DMS53 (cell line): Measurements from ENCODE around the gene CCDC82.
A peak's percentile ranks its signal among the peaks of the same experiment; 100 is the strongest.
"Not testable (repeated sequence)": the region's sequence is repeated elsewhere in the genome, so short reads cannot be mapped to it uniquely, and the experiment has no call there.

Source experiments
- DNase-seq: peaks from one replicate; lab custom pipeline; 2025; lab: John Stamatoyannopoulos, UW

The CCDC82 gene

GRCh38 chr11:96389720-96390487, at the start of gene CCDC82, which contains the start of gene JRKL:
Gene CCDC82 (minus strand): TSS chr11:96389912. CDS start chr11:96384747, 5,165 bp downstream.
Gene JRKL (plus strand): TSS chr11:96390013. CDS start chr11:96390650, 637 bp downstream.
- DNase-seq, result peak; percentile 99

- not testable (repeated sequence) for DNase-seq
Observed at GRCh38 chr11:96432654-96433053, 42.9 kb upstream of the CCDC82 start.

GRCh38 chr11:96430668-96431067, 41.0 kb upstream of the CCDC82 start:
- DNase-seq, result no peak

- no peak for DNase-seq
Observed at GRCh38 chr11:96424693-96425092, 35.0 kb upstream of the CCDC82 start.

GRCh38 chr11:96413408-96413807, 23.7 kb upstream of the CCDC82 start:
- no peak for DNase-seq

GRCh38 chr11:96412761-96413381, 23.2 kb upstream of the CCDC82 start:
- no peak for DNase-seq

GRCh38 chr11:96411412-96411811, 21.7 kb upstream of the CCDC82 start:
- peak; percentile 47 for DNase-seq

GRCh38 chr11:96400697-96401096, 11.0 kb upstream of the CCDC82 start:
- no peak for DNase-seq

- no peak for DNase-seq
Observed at GRCh38 chr11:96397863-96398262, 8.2 kb upstream of the CCDC82 start.

GRCh38 chr11:96396637-96397036, 6.9 kb upstream of the CCDC82 start:
- no peak for DNase-seq

- DNase-seq, result no peak
Observed at GRCh38 chr11:96394773-96395172, 5.1 kb upstream of the CCDC82 start.

- peak; percentile 77 for DNase-seq
Observed at GRCh38 chr11:96393753-96394348, 4.1 kb upstream of the CCDC82 start.

GRCh38 chr11:96391698-96392307, 2.1 kb upstream of the CCDC82 start:
- DNase-seq, result peak; percentile 48

- DNase-seq, result no peak
Observed at GRCh38 chr11:96390488-96390792, 728 bp upstream of the CCDC82 start.

GRCh38 chr11:96388891-96389719, 607 bp downstream of the CCDC82 start:
- DNase-seq, result peak; percentile 74

GRCh38 chr11:96385187-96385586, 4.5 kb downstream of the CCDC82 start:
- no peak for DNase-seq

GRCh38 chr11:96384156-96384555, 5.6 kb downstream of the CCDC82 start:
- DNase-seq, result peak; percentile 96

- no peak for DNase-seq
Observed at GRCh38 chr11:96376796-96377195, 12.9 kb downstream of the CCDC82 start.

GRCh38 chr11:96373826-96374225, 15.9 kb downstream of the CCDC82 start:
- DNase-seq, result no peak

- DNase-seq, result no peak
Observed at GRCh38 chr11:96367342-96367741, 22.4 kb downstream of the CCDC82 start.

GRCh38 chr11:96366024-96366423, 23.7 kb downstream of the CCDC82 start:
- no peak for DNase-seq

GRCh38 chr11:96365493-96365892, 24.2 kb downstream of the CCDC82 start:
- DNase-seq, result no peak
